ENCODE measurements around the gene PTGES2.
"Not testable (repeated sequence)": the region's sequence is repeated elsewhere in the genome, so short reads cannot be mapped to it uniquely, and the experiment has no call there.

PTGES2 gene

DNA sequence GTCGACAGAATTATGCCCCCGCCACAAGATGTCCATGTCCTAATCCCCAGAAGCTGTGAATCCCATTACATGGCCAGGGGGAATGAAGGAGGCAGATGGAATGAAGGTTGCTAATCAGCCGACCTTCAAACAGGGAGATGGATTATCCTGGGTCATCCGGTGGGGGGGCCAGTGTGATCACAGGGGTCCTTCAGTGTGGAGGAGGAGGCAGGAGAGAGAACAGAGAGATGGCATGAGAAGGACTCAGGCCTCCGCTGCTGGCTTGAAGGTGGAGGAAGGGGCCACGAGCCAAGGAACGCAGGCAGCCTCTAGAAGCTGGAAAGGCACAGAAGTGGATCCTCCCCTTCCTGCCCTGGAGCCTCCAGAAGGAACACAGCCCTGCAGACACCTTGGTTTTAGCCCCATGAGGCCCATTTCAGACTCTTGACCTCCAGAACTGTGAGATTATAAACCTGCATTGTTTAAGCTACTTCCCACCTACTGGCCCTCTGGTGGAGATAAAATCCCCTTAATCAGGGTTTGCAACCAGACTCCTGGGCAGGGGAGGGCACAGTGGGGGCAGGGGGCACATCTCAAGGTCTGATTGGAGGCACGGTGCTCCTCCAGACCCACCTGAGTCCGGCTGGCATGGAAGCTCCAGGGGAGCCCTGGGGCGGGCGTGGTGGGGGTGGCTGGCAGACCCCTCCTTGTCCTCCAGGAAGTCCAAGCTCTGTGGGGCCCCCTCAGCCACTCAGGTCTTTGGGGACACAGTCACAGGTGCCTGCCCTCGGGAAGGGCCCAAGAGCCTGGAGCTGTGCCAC is 13.8 kb downstream of the PTGES2 start:
- no peak overlapping the region for H3K4me3 ChIP-seq (ENCODE audit: low read length)
- no peak for DNase-seq
- H3K9me2 ChIP-seq (replicated peaks; ENCODE audit: insufficient read depth, low read length) = no peaks in the 10 kb centered on the region
- H3K9ac ChIP-seq (ENCODE audit: low read length) = no peak overlapping the region
- H3K27ac ChIP-seq (ENCODE audit: low read length) = no peak overlapping the region
- H4K20me1 ChIP-seq (ENCODE audit: insufficient read depth, low read length) = no peaks in the 10 kb centered on the region
- H2AFZ ChIP-seq (ENCODE audit: low read length) = no peak overlapping the region
- H3K79me2 ChIP-seq (ENCODE audit: low read length) = no peaks in the 10 kb centered on the region
- H3K4me1 ChIP-seq (ENCODE audit: low read length) = no peaks in the 10 kb centered on the region
- no peaks in the 10 kb centered on the region for H3K36me3 ChIP-seq (replicated peaks; ENCODE audit: insufficient read depth, low read length)
- TF ChIP-seq CTCF (IDR thresholded peaks at IDR 0.05; ENCODE audit: low read length) (no peak), EZH2 (optimal IDR thresholded peaks at IDR 0.05; ENCODE audit: low read depth, low read length) (no peak), EZH2phosphoT487 (IDR thresholded peaks at IDR 0.05; ENCODE audit: low read length) (no peak)
- H3K4me2 ChIP-seq (ENCODE audit: low read depth, low read length) = no peak overlapping the region
- H3K27me3 ChIP-seq (replicated peaks; ENCODE audit: insufficient read depth, low read length) = no peaks in the 10 kb centered on the region
- peaks cover 5% of the 10 kb centered on the region; the same call in 1 of the 2 replicates for H3F3A ChIP-seq (ENCODE audit: insufficient read depth, low read length)
- no peaks in the 10 kb centered on the region for H3K9me3 ChIP-seq (replicated peaks; ENCODE audit: insufficient read depth, low read length)

DNA sequence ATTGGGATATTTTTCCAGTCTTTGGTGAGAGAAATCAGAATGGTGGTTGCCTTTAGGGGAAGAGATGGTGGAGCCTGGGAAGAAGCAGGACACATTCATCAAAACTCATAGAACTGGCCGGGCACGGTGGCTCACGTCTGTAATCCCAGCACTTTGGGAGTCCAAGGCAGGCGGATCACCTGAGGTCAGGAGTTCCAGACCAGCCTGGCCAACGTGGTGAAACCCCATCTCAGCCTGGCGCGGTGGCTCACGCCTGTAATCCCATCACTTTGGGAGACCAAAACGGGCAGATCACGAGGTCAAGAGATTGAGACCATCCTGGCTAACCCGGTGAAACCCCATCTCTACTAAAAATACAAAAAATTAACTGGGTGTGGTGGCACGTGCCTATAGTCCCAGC is 15.8 kb downstream of the PTGES2 start:
- not testable (repeated sequence) for H3K27me3 ChIP-seq (replicated peaks; ENCODE audit: insufficient read depth, low read length); H3K27ac ChIP-seq (ENCODE audit: low read length); DNase-seq; H3K9me3 ChIP-seq (replicated peaks; ENCODE audit: insufficient read depth, low read length); H4K20me1 ChIP-seq (ENCODE audit: insufficient read depth, low read length); H2AFZ ChIP-seq (ENCODE audit: low read length); H3K9ac ChIP-seq (ENCODE audit: low read length); H3K4me3 ChIP-seq (ENCODE audit: low read length); H3K4me2 ChIP-seq (ENCODE audit: low read depth, low read length); H3K79me2 ChIP-seq (ENCODE audit: low read length); H3K9me2 ChIP-seq (replicated peaks; ENCODE audit: insufficient read depth, low read length); H3K4me1 ChIP-seq (ENCODE audit: low read length); H3K36me3 ChIP-seq (replicated peaks; ENCODE audit: insufficient read depth, low read length)
- peaks cover 13% of the 10 kb centered on the region; the same call in 1 of the 2 replicates for H3F3A ChIP-seq (ENCODE audit: insufficient read depth, low read length)

GRCh38 chr9:128109050-128109709 is 18.3 kb downstream of the PTGES2 start:
- TF ChIP-seq EZH2 (optimal IDR thresholded peaks at IDR 0.05; ENCODE audit: low read depth, low read length) (no peak), CTCF (IDR thresholded peaks at IDR 0.05; ENCODE audit: low read length) (no peak), EZH2phosphoT487 (IDR thresholded peaks at IDR 0.05; ENCODE audit: low read length) (no peak)
- Histone ChIP-seq H2AFZ (ENCODE audit: low read length) (no peak overlapping the region), H3K4me1 (ENCODE audit: low read length) (no peaks in the 10 kb centered on the region), H3K27me3 (replicated peaks; ENCODE audit: insufficient read depth, low read length) (no peaks in the 10 kb centered on the region), H3K9me2 (replicated peaks; ENCODE audit: insufficient read depth, low read length) (no peaks in the 10 kb centered on the region), H3K27ac (ENCODE audit: low read length) (no peak overlapping the region), H3K79me2 (ENCODE audit: low read length) (peaks cover 11% of the 10 kb centered on the region; the same call in 1 of the 2 replicates), H3K36me3 (replicated peaks; ENCODE audit: insufficient read depth, low read length) (peaks cover 7% of the 10 kb centered on the region; the same call in 1 of the 2 replicates), H4K20me1 (ENCODE audit: insufficient read depth, low read length) (no peaks in the 10 kb centered on the region), H3K9ac (ENCODE audit: low read length) (no peak overlapping the region), H3K4me3 (ENCODE audit: low read length) (no peak overlapping the region), H3F3A (ENCODE audit: insufficient read depth, low read length) (peaks cover 13% of the 10 kb centered on the region; the same call in 1 of the 2 replicates), H3K4me2 (ENCODE audit: low read depth, low read length) (no peak overlapping the region), H3K9me3 (replicated peaks; ENCODE audit: insufficient read depth, low read length) (no peaks in the 10 kb centered on the region)
- no peak for DNase-seq

Measured in MM.1S (cell line).